PC-3 (cell line): ENCODE data around the gene GFM1.

Source experiments
- CTCF ChIP-seq: fragments of 300-600 bp; sonication (generic); conservative IDR thresholded peaks from 2 replicates; pipeline ENCODE4 v1.5.1; 2017; ENCODE audit warnings: antibody characterized with exemption, low read depth, mild to moderate bottlenecking, low read length
- EZH2 ChIP-seq: fragments of 300-600 bp; sonication (generic); IDR thresholded peaks from one replicate; pipeline ENCODE4 v1.6.1; 2017; ENCODE audit warnings: antibody characterized with exemption, mild to moderate bottlenecking, low read length; ENCODE audit not compliant: unreplicated experiment

- TF ChIP-seq CTCF, result no peak
- TF ChIP-seq EZH2, result no peak
Observed at GRCh38 chr3:158718490-158719170, 74.3 kb downstream of the GFM1 start.
